Mesothelial cell of epicardium (in vitro differentiated cells): ENCODE data around the gene ALKAL2. TPM values are rescaled to one million over a fixed set of nuclear protein-coding genes. Genes with fewer than 3 reads are reported as not detected.

Experiments
- DNase-seq, 2 experiments: peaks; one replicate each; pipeline ENCODE4 v3.0.0; 2021; ENCODE audit warnings: low spot score in 2 of 2; ENCODE audit not compliant: unreplicated experiment in 2 of 2
- H3K27ac Mint-ChIP-seq: 2 replicates; pipeline ENCODE4 v1.8.0; 2021; ENCODE audit warnings: mixed read lengths
- H3K27me3 Mint-ChIP-seq: 2 replicates; pipeline ENCODE4 v1.8.0; 2021; ENCODE audit warnings: low read depth, mixed read lengths
- H3K36me3 Mint-ChIP-seq: 2 replicates; pipeline ENCODE4 v1.8.0; 2021; ENCODE audit warnings: mixed read lengths
- H3K4me1 Mint-ChIP-seq: 2 replicates; pipeline ENCODE4 v1.8.0; 2021; ENCODE audit warnings: mixed read lengths
- H3K4me3 Mint-ChIP-seq: 2 replicates; pipeline ENCODE4 v1.8.0; 2021; ENCODE audit warnings: mild to moderate bottlenecking, moderate library complexity, mixed read lengths
- H3K9me3 Mint-ChIP-seq: 2 replicates; pipeline ENCODE4 v1.8.0; 2021; ENCODE audit warnings: mixed read lengths
- CTCF ChIP-seq: fragments of 200-600 bp; sonication (generic); IDR thresholded peaks from one replicate; pipeline ENCODE4 v1.5.0; 2021; ENCODE audit warnings: antibody characterized with exemption; ENCODE audit not compliant: unreplicated experiment
- total RNA-seq: library from RNA; stranded (reverse); gene quantifications from 3 replicates; pipeline ENCODE4 v1.2.1, GENCODE V29; 2021

The ALKAL2 gene
- total RNA-seq, 1 donor from 2014 or later = 1.1 TPM

GRCh38 chr2:274503-274902 lies 13.4 kb downstream of the ALKAL2 start:
- DNase-seq = no peak
- Mint-ChIP-seq H3K9me3 (no peaks in the 10 kb centered on the region), H3K36me3 (peaks cover 21% of the 10 kb centered on the region), H3K27ac (peak overlapping the region; percentile 62), H3K27me3 (no peaks in the 10 kb centered on the region), H3K4me1 (no peaks in the 10 kb centered on the region), H3K4me3 (no peak overlapping the region)
- TF ChIP-seq CTCF = no peak

- no peak for DNase-seq
- H3K9me3 Mint-ChIP-seq = no peaks in the 10 kb centered on the region
- H3K36me3 Mint-ChIP-seq = peaks cover 18% of the 10 kb centered on the region
- H3K4me3 Mint-ChIP-seq = no peak overlapping the region
- H3K4me1 Mint-ChIP-seq = no peaks in the 10 kb centered on the region
- no peak for TF ChIP-seq CTCF
- no peak overlapping the region for H3K27ac Mint-ChIP-seq
- no peaks in the 10 kb centered on the region for H3K27me3 Mint-ChIP-seq
These were observed 14.6 kb downstream of the ALKAL2 start for GRCh38 chr2:273333-273732.

GRCh38 chr2:271917-272316 lies 16.0 kb downstream of the ALKAL2 start:
- H3K27me3 Mint-ChIP-seq = no peaks in the 10 kb centered on the region
- no peak overlapping the region for H3K4me3 Mint-ChIP-seq
- no peak overlapping the region for H3K27ac Mint-ChIP-seq
- peaks cover 4% of the 10 kb centered on the region for H3K4me1 Mint-ChIP-seq
- DNase-seq = no peak
- no peak for TF ChIP-seq CTCF
- no peaks in the 10 kb centered on the region for H3K9me3 Mint-ChIP-seq
- H3K36me3 Mint-ChIP-seq = peaks cover 6% of the 10 kb centered on the region

GRCh38 chr2:270861-271260 lies 17.0 kb downstream of the ALKAL2 start:
- Mint-ChIP-seq H3K4me1 (peaks cover 13% of the 10 kb centered on the region), H3K27ac (peak overlapping the region; percentile 28), H3K27me3 (no peaks in the 10 kb centered on the region), H3K9me3 (no peaks in the 10 kb centered on the region), H3K4me3 (no peak overlapping the region), H3K36me3 (peaks cover 4% of the 10 kb centered on the region)
- no peak for DNase-seq
- no peak for TF ChIP-seq CTCF

GRCh38 chr2:269356-270030 lies 18.4 kb downstream of the ALKAL2 start:
- Mint-ChIP-seq H3K4me3 (no peak overlapping the region), H3K27me3 (no peaks in the 10 kb centered on the region), H3K4me1 (peaks cover 20% of the 10 kb centered on the region), H3K27ac (no peak overlapping the region), H3K9me3 (no peaks in the 10 kb centered on the region), H3K36me3 (peaks cover 2% of the 10 kb centered on the region)
- no peak for TF ChIP-seq CTCF
- DNase-seq = no peak
